ENCODE results near the gene MLLT3.

MLLT3 gene

GRCh38 chr9:20300430-20301115 is 321.7 kb downstream of the MLLT3 start:
- no peaks in the 10 kb centered on the region for H3K36me3 ChIP-seq (ENCODE audit: insufficient read depth, low read length)
- H3K27me3 ChIP-seq (ENCODE audit: insufficient read depth, low read length) = peaks cover 3% of the 10 kb centered on the region
- H3K4me3 ChIP-seq (ENCODE audit: low read length) = no peak overlapping the region
- H3K9me3 ChIP-seq (ENCODE audit: low read length) = no peaks in the 10 kb centered on the region
- H2AFZ ChIP-seq (ENCODE audit: low read depth, low read length) = no peak overlapping the region
- peaks cover 5% of the 10 kb centered on the region for H3K4me1 ChIP-seq (ENCODE audit: insufficient read depth, low read length)

- peaks cover 3% of the 10 kb centered on the region for H3K27me3 ChIP-seq (ENCODE audit: insufficient read depth, low read length)
- no peak overlapping the region for H3K4me3 ChIP-seq (ENCODE audit: low read length)
- H3K36me3 ChIP-seq (ENCODE audit: insufficient read depth, low read length) = no peaks in the 10 kb centered on the region
- no peaks in the 10 kb centered on the region for H3K4me1 ChIP-seq (ENCODE audit: insufficient read depth, low read length)
- H2AFZ ChIP-seq (ENCODE audit: low read depth, low read length) = no peak overlapping the region
- no peaks in the 10 kb centered on the region for H3K9me3 ChIP-seq (ENCODE audit: low read length)
Measured at GRCh38 chr9:20297646-20298084, 324.6 kb downstream of the MLLT3 start.

GRCh38 chr9:20295555-20295954 is 326.7 kb downstream of the MLLT3 start:
- Histone ChIP-seq H3K27me3 (ENCODE audit: insufficient read depth, low read length) (peaks cover 3% of the 10 kb centered on the region), H3K9me3 (ENCODE audit: low read length) (no peaks in the 10 kb centered on the region), H2AFZ (ENCODE audit: low read depth, low read length) (no peak overlapping the region), H3K36me3 (ENCODE audit: insufficient read depth, low read length) (no peaks in the 10 kb centered on the region), H3K4me1 (ENCODE audit: insufficient read depth, low read length) (peaks cover 1% of the 10 kb centered on the region), H3K4me3 (ENCODE audit: low read length) (no peak overlapping the region)

GRCh38 chr9:20294046-20294750 is 328.1 kb downstream of the MLLT3 start:
- no peak overlapping the region for H3K4me3 ChIP-seq (ENCODE audit: low read length)
- H3K4me1 ChIP-seq (ENCODE audit: insufficient read depth, low read length) = peaks cover 15% of the 10 kb centered on the region
- no peak overlapping the region for H2AFZ ChIP-seq (ENCODE audit: low read depth, low read length)
- no peaks in the 10 kb centered on the region for H3K36me3 ChIP-seq (ENCODE audit: insufficient read depth, low read length)
- H3K9me3 ChIP-seq (ENCODE audit: low read length) = no peaks in the 10 kb centered on the region
- H3K27me3 ChIP-seq (ENCODE audit: insufficient read depth, low read length) = peaks cover 2% of the 10 kb centered on the region

- Histone ChIP-seq H2AFZ (ENCODE audit: low read depth, low read length) (no peak overlapping the region), H3K4me1 (ENCODE audit: insufficient read depth, low read length) (peaks cover 19% of the 10 kb centered on the region), H3K36me3 (ENCODE audit: insufficient read depth, low read length) (no peaks in the 10 kb centered on the region), H3K27me3 (ENCODE audit: insufficient read depth, low read length) (no peaks in the 10 kb centered on the region), H3K4me3 (ENCODE audit: low read length) (no peak overlapping the region), H3K9me3 (ENCODE audit: low read length) (no peaks in the 10 kb centered on the region)
Measured at GRCh38 chr9:20292002-20292401, 330.3 kb downstream of the MLLT3 start.
